OCI-M1 (cell line): Measurements from ENCODE around the gene RELN.

Experiments used
- DNase-seq: peaks from one replicate; lab custom pipeline; 2025; lab: John Stamatoyannopoulos, UW

RELN gene

DNA sequence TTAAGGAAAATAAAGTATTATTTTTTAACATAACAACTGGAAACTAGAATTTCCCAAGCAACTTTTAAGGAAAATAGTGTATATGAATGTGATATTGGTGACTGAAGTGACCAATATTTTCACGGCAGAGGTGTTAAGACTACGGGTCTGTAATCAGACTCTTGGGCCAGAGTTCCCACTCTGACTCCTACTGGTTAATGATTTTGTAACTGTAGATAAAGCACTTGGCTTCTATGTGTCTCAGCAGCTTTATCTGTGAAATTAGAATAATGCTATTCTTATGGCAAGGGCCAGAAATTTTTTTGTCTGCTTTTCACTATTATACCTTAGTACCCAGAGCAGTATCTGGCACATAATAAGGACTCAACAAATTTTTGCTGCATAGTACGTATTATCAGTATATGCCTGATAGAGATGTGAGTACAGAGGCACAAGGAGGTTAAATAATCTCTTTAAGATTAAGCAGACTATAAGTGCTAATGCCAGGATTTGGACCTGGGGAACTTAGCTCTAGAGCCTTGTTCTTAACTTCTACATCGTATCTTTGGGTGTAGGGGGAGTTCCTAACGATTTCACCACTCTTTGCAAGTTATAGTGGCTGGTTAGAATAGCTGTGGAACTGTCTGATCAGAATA, 357.3 kb downstream of the RELN start:
- DNase-seq, result peak; percentile 25

DNA sequence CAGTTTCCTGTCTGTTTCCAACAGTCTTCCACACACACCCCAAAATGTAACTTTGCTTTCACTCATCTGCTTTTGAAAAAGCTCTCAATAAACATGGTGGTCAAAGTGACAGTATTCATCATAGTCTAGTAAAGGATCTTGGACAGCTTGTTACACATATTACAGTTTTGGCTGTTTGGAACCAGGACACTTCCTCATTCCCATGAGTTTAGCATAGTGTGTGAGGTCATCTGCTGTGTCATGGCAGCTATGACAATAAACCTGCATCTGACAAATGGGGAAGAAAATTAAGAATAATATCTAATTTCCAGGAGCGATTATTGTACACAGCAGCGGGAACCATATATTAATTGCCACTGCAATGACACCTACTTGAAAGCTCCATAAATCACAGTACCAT, 359.1 kb downstream of the RELN start:
- peak; percentile 60 for DNase-seq

DNA sequence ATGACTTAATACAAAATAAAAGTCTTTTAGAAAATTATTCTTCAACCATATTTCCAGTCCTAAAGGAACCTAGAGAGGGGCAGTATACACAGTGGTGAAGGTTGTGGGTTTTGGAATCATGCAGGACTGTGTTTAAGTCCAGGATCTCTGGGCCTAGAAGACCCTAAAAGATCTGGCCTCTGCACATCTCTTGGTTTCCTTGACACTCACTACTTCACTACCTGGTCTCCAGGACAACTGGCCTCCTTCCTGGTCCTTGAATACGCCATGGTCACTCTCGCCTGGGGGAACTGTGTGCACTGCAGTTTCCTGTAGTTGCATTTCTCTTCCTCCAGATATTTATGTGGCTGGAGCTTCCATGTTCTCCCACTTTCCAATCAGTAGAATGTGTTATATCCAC, 360.7 kb downstream of the RELN start:
- no peak for DNase-seq

DNA sequence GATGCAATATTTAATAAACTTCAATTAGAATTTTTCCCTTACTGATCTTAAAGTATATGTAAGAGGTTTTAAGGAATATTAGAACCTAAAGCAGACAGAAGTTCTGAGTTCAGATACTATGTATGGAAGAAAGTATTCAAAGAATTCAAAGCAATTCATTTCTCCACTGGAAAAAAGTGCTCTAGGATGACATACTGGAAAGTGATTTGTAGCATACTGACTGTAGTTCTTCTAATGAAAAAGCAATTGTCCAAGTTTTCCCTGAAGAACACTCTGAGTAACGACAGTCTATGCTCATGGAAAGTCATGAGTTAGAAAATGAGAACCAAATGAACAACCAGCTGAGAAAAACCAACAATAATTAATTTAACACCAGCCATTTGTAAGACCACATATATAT, 362.7 kb downstream of the RELN start:
- no peak for DNase-seq

DNA sequence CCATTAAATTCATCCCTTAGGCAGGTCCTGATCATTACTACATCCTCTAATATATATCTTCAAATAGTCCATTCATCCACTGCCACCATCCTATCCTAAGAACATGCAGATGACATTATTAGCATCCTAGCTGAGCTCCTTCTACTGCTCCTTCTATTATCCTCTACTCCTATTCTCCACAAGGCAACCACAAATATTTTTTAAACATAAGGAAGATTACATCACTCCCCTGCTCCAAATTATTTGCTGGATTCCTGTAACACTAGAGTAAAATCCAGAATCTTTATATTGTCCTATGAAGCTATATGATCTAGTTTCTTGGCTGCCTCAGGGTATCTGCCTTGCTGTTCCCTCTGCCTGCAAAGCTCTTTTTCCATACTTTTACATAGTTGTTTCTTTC, 367.2 kb downstream of the RELN start:
- no peak for DNase-seq

DNA sequence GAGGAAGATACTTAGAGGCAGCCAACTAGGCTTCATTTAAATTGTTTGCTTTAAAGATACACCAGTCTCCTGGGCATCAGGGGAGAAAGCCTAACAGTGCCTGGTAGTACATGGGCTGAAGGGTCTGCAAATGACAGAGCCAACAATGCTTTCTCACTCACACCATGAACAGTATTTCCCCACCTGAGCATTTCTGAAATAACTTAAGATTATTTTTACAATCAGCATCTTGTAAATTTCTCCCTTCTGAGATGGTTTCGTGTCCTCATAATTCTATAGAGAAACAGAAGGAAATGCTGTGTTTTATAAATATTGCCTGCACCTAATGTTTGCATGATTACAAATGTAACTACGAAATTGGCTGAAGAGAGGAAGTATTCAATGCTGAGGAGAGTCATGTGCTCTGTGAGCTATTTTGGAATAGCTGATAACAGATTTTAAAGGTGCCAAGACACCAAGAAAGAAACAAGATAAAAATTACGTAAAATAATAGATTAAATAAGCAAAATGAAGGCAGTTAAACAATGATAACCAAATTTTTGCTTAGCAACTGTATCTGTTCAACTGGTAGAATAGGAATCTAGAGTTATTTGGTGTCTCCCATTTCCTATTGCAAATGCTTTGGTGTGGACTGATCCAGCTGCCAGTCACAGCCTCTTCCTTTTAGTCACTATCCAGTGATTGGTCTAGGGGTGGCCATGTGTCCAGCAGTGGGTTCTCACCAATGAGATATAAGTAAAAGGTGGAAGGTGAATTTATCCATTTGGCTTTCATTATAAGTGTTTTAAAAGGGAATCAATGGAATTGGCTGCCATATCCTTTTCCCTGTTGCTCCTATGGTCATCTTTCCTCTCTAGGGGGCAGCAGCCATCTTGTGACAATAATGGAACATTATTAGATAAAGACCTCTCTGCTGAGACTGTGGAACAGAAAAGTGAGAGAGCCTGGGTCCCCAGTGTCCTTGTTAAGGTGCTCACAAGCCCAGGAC, 375.5 kb downstream of the RELN start:
- peak; percentile 77 for DNase-seq

DNA sequence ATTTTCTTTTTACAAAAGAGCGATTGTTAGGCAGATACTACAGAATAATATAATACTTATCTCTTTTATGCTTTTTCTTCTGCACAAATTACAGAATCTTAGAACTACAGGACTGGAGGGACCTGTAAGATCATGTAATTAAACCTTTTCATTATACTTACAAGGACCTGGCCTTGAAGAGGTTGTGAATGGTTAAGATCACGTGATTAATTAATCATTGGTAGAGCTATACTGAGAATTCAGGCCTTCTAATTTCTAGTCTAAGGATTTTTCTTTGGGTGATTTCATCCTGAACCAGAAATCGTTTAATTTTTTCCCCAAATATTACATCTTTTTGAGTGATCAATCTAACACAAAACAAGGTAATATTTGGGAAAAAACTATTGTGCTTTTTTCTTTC, 379.7 kb downstream of the RELN start:
- DNase-seq, result no peak

DNA sequence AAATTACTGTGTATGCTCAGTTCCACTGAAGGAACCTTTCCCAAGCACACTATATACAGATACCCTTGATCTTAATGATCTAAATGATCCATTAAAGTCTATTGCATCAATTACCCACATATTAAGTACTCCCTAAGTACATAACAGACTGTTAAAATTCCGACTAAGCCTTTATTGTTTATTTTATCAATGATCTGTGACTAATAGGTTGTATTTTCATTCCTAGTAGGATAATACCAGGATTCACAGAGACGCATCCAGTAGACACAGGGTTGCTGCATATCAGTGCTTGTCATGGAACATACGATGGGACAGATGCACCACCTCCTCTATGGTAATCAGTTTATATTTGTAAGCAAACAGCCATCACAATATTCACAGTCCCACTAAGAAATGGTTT, 383.8 kb downstream of the RELN start:
- no peak for DNase-seq

DNA sequence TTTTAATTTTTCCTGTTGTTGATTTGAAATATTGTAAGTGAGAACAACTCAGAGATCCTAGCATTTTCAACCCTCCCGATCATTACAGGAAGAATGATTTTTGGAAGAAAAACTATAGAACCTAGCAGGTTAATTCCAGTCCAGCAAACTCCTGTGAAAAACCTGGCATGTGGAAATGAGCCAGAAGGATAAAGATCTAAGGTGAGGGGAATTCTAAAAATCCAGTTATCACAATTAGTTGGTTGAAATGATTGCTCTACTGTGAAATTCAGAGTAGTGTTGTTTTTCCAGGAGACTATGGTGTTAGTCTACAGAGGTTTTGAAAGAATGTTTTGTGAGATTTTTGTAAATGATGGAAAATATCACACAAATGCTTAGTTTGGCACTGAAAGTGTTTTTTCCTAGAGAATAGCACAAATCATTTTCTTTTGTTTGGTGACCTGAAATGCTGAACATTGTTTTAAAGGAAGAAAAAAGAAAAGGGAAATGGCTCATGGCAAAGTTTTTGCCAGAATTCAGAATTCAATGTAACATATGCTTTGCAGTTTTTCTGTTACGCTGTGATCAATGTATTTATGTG, 391.0 kb downstream of the RELN start:
- DNase-seq, result no peak

DNA sequence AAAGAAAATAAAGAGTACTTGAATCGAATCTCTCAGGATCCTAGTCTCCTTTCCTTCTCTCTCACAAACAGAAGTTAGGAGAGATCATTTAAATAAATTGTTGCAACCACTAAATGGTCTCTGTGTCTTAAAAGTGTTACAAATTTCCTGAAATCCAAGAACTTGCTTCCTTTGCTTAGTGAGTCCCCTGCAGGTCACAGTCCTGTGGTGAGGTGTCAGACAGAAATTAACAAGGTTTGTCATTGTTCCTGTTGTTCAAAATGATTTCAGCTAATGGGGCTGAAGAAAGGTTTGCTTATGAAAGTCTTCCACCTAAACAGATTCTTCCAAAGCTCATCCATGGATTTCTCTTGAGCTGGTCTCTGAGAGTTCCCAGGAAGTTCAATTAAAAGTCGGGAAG, 391.9 kb downstream of the RELN start:
- DNase-seq, result no peak

DNA sequence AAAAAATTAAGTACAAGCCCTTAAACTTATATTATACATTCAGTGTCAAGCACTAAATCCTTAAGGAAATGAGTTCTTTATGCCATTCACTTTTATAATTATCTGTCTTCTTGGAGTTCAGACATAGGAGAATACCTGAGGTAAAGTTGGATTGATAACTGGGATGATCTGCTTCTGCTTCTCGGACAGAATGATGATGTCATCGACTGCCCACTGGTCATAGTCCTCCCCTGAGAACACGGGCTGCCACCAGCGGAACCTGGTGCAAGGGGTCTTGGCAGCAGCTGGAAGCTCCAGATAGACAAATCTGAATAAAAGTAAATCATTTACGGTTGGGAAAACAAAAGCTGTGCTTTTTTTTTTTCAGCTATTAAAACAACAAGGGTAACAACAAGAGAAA, 395.3 kb downstream of the RELN start:
- no peak for DNase-seq

DNA sequence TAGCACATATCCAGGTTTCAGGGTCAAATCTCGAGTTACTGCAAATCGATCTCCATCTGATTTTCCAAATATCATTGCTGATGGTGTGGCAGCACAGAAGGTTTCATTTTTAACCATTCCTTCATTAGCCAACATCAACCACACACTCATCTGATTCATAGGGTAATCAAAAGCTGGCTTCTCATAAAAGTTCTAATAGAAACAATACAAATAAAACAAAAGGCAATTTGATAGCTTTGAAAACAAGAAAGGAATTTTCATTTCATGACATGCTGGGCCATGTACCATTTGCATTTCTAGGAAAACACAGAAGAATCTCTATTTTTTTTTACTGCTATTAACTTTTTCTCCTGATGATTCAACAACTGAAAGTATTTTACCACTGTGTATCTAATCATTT, 395.8 kb downstream of the RELN start:
- DNase-seq, result no peak

DNA sequence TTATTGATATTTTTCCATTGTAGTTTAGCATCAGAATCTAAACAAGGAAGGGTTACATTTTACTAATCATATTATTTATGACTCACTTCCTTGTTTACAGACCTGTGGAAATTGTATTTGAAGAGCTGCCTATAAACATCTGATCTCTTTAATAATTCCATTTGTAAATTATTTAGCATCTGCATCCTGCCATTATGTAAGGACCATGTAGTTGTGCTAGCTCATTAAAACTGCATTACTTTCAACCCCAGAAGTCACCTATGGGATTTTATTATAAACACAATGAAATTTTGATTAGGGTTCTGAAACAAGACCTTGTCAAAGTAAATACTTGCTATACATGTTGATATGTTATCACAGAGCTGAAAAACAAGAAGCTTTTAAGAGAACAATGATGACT, 396.6 kb downstream of the RELN start:
- no peak for DNase-seq

DNA sequence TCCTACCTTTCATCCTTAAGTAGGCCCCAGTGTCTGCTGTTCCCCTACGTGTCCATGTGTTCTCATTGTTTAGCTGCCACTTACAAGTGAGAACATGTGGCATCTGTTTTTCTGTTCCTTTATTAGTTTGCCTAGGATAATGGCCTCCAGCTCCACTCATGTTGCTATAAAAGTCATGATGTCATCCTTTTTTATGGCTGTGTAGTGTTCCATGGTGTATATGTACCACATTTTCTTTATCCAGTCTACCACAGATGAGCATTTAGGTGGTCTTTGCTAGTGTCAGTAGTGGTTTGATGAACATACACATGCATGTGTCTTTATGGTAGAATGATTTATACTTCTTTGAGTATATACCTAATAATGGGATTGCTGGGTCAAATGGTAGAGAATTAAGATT, 397.3 kb downstream of the RELN start:
- no peak for DNase-seq

DNA sequence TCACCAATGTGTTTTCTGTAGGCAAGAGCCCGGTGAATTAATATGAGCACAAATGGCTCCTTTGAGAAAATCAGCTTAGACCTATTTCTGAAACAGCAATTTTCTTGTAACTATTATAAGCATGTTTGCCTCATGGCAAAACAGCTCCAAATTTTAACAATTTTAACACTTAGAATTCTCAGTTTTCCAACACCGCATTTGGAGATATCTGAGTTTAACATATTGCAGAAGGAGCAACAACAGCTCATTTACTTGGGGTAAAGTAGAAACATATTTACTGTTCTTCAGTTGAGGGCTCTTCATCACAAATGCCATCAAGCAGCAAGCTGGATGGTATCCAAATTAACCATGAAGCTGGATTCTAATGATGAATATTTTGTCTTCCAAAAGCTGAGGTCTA, 409.4 kb downstream of the RELN start:
- DNase-seq, result no peak

DNA sequence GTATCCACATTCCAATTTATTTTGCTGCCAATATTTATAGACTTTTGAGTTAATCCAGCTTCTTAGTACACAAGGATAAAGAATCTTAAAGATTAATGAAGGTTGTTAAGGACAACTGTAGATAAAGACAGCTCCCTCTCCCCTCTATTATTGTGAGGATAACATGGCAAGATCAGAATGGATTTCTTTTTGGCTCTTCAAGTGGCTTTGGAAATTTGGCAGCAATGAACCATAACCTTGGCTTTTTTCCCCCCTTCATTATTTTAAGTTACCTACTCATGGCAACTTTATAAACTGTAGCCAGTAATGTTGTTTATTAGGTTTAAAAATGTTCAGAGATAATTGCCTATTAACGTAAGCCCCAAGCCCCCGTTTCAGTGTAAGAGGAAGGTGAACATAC, 412.4 kb downstream of the RELN start:
- no peak for DNase-seq

DNA sequence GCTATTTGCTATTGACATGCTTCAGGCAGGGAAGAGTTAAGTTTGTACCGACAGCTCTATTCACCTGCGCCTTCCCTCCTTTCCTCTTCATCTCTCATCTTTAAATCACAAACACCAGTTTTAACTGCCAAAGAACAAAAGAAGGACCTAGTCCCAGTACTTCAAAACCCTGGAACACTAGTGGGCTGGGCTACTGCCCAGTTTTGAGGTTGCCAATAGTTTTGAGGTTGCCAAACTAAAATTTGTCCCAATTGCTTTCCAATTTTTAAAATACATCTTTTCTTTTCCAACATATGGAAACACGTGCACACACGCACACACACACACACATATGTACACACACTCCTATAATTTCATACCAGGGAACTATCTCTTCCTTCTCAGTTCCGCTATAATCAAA, 412.8 kb downstream of the RELN start:
- DNase-seq, result no peak

DNA sequence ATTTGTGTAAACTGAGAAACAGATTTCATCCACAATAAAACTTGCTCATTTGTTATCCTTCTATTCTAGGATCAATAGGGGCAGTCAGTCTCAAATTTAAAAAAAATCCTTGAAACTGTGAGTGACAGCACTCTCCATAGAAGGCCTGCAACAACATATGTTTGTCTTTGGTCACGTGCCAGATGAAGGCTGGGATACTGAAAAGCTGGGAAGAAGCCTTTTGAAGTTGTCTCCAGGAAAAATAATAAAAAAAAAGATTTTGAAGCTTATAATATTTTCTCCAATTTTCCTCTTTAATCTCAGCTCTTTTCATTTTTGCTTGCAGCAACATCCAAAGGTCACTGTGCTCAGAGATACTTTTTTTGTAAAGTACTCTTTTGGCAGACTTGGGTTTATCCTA, 414.9 kb downstream of the RELN start:
- no peak for DNase-seq

DNA sequence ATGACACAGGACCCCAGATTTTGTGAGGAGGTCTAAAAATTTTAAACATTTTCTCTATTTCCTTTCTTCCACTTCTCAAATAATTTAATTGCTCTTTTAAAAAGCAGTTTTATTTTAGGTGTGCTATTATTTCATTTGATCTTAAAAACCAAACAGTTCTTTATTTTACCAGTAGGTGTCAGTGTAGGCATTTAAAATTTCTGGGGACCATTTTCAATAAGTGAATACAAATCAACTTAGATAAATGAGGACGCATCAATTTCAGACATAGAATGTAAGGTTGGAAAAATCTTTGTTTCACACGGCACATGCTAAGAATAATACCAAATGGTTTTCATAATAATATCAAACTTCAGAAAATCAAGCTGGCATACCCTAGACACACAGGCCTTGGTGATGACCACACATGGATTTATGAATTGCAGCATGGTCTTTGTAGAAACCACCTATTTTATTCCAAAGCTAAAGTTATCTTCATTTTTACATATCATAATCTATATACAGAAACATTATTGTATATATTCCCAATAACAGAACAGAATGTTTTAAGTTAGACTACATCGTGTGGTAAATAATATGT, 415.9 kb downstream of the RELN start:
- peak; percentile 59 for DNase-seq

DNA sequence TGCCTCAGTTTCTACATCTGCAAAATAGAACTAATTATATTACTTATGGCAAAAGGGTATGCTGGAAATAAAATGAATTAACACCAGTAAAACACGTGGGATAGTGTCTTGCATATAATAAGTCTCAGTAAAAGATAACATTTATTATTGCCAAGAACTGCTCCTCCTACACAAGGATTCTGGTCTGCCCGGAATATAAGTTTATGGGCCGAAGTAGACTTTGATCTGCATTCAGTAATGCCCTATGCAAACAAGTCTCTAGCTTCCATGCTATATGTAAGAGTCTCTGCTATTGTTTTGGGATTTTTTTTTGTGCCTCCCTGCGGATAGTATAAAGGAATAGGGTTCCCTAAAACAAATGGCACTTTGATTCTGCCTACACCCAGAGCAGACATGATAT, 417.9 kb downstream of the RELN start:
- no peak for DNase-seq

DNA sequence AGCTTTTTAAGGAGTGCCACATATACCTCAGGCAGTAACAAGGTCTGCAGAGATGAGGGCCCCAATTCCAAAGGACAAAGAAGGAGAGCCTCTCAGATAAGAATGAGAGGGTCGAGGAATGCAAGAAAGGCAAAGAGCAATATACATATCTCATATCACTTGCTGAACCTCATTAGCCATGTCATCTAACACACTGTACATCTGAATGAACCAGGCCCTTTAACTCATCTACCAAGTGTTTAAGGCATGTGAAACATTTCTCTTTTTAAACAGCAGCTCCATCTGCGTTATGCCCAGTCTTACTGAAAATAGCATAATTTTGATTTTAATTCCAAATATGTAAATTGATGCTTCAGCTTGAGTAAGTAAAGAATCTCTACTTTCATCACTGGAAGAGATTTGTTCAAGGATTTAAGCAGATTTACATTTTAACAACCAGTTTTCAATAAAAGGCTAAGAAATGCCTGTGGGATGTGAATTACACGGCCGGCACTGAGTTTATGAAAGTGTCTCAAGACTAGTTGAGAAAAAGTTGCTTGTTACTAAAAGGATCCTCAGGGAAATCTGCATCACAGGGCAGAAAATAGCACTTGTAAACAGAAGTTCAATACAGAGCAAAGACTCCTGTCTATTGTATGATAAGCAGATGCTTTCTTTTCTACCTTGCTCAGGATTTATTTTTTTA, 419.7 kb downstream of the RELN start:
- DNase-seq, result no peak

DNA sequence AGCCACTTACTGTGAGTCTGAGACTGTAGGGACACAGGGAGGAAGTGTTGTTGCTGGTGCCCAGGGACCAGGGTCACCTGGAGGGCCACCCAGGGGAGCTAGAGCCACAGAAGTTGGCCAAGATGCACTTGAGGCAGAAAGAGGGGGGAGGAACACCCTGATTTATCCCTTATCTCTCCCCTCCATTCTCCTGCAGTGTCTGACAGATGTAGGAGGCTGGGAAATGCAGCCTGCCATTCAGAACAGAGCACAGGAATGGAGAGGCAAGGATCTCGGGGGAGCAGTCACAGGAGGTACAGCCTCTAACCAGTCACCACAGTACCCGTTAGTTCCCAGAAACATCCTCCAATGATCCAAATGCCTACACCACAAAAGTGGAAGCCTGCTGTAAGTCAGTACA, 425.0 kb downstream of the RELN start:
- no peak for DNase-seq
